Lung (tissue), 12 donors: ENCODE data around the gene ELK1. TPM values are rescaled to one million over a fixed set of nuclear protein-coding genes. Genes with fewer than 3 reads are reported as not detected.

ENCODE experiments used
- ATAC-seq: fragments of 200-7000 bp; cut with Tn5 transposase; one replicate; pipeline ENCODE4 v1.9.1; 2020; ENCODE audit warnings: moderate number of reproducible peaks; ENCODE audit not compliant: insufficient read depth, low FRiP score
- DNase-seq, 3 donors: peaks; one replicate each; pipeline ENCODE4 v3.0.0-alpha.2; 2013 to 2017
- H3K27ac ChIP-seq, 2 donors: one replicate each; pipeline ENCODE4 v1.5.1; 2013; ENCODE audit warnings: mild to moderate bottlenecking in 2 of 2, moderate library complexity in 2 of 2, control low read depth in 1 of 2, inconsistent platforms in 1 of 2, low read depth in 1 of 2, low read length in 1 of 2
- H3K27me3 ChIP-seq, 3 donors: one replicate each; pipeline ENCODE4 v1.5.1; 2013; ENCODE audit warnings: low read length in 2 of 3; ENCODE audit not compliant: control insufficient read depth in 3 of 3, insufficient read depth in 3 of 3
- H3K36me3 ChIP-seq, 4 donors: one replicate each; pipeline ENCODE4 v1.5.1; 2013; ENCODE audit warnings: low read length in 4 of 4, mild to moderate bottlenecking in 1 of 4, moderate library complexity in 1 of 4; ENCODE audit not compliant: control insufficient read depth in 4 of 4, insufficient read depth in 4 of 4
- H3K4me1 ChIP-seq, 5 donors: one replicate each; pipeline ENCODE4 v1.5.1; 2013; ENCODE audit warnings: low read length in 5 of 5, mild to moderate bottlenecking in 2 of 5, moderate library complexity in 1 of 5; ENCODE audit not compliant: control insufficient read depth in 5 of 5, insufficient read depth in 5 of 5
- H3K4me3 ChIP-seq: one replicate; pipeline ENCODE4 v1.5.1; 2013; ENCODE audit warnings: mild to moderate bottlenecking, control low read depth, moderate library complexity
- H3K9ac ChIP-seq, 2 donors: one replicate each; pipeline ENCODE4 v1.5.1; 2013; ENCODE audit warnings: low read length in 2 of 2, control low read depth in 1 of 2; ENCODE audit not compliant: insufficient read depth in 1 of 2
- H3K9me3 ChIP-seq, 4 donors: one replicate each; pipeline ENCODE4 v1.5.1; 2013; ENCODE audit warnings: low read length in 3 of 4, mild to moderate bottlenecking in 1 of 4, moderate library complexity in 1 of 4; ENCODE audit not compliant: control insufficient read depth in 4 of 4, insufficient read depth in 3 of 4
- WGBS, 2 donors: extraction: QIAGEN DNeasy Blood & Tissue Kit; methylation state at CpG; one replicate each; pipeline ENCODE4 v1.1.7; 2013; 5-methylcytosine and 5-hydroxymethylcytosine counted together
- polyA plus RNA-seq, 2 donors: library from polyadenylated mRNA; stranded (reverse); fragments of 200-250 nt; gene quantifications; one replicate each; pipeline ENCODE4 v1.2.1, GENCODE V29; 2013
- total RNA-seq, 2 donors: library from RNA; depleted of rRNA in 1 of 2; stranded (reverse); fragments of >200 nt in 1 of 2; gene quantifications; one replicate each; pipeline ENCODE4 v1.2.1, GENCODE V29; 2014 to 2021
- TF ChIP-seq, protein P1 (sequence below): IDR thresholded peaks from 2 replicates; pipeline ENCODE4 v1.5.1; 2012; ENCODE audit warnings: mild to moderate bottlenecking; ENCODE audit errors: control extremely low read depth, extremely low read depth
- donor health status: control.
- donor health status: control.
- donor health status: Bipolar disorder and iron deficiency.
- donor health status: healthy.
- donor health status: DM: yes; HTN: yes; CAD: no.

Gene ELK1
- total and polyA plus RNA-seq, 4 donors: 9.8 to 37.6 (median 26.2) TPM

DNA sequence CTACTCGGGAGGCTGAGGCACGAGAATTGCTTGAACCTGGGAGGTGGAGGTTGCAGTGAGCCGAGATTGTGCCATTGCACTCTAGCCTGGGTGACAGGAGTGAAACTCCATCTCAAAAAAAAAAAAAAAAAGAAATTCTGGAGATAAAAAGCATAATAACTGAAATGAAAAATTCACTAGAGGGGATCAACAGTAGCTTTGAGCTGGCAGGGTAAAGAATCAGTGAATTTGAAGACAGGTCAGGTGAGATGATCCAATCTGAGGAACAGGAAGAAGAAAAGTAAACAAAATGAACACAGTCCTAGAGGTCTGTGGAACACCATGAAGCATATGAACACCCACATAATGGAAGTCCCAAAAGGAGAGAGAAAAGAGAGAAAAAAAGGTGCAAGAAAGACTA is 53.1 kb downstream of the ELK1 start:
- WGBS, 2 donors: 84 to 91% methylated on average over 3 of the region's 3 CpGs
- no peak overlapping the region for H3K4me3 ChIP-seq
- peaks cover 0 to 8% (median 2%) of the 10 kb centered on the region in 4 donors for H3K9me3 ChIP-seq
- H3K27ac ChIP-seq: no peak overlapping the region
- no peak for DNase-seq
- TF ChIP-seq, protein P1, sequence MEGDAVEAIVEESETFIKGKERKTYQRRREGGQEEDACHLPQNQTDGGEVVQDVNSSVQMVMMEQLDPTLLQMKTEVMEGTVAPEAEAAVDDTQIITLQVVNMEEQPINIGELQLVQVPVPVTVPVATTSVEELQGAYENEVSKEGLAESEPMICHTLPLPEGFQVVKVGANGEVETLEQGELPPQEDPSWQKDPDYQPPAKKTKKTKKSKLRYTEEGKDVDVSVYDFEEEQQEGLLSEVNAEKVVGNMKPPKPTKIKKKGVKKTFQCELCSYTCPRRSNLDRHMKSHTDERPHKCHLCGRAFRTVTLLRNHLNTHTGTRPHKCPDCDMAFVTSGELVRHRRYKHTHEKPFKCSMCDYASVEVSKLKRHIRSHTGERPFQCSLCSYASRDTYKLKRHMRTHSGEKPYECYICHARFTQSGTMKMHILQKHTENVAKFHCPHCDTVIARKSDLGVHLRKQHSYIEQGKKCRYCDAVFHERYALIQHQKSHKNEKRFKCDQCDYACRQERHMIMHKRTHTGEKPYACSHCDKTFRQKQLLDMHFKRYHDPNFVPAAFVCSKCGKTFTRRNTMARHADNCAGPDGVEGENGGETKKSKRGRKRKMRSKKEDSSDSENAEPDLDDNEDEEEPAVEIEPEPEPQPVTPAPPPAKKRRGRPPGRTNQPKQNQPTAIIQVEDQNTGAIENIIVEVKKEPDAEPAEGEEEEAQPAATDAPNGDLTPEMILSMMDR: no peak
- H3K4me1 ChIP-seq: no peaks in the 10 kb centered on the region
- H3K27me3 ChIP-seq: no peaks in the 10 kb centered on the region
- no peak overlapping the region for H3K9ac ChIP-seq
- no peak for ATAC-seq
- no peaks in the 10 kb centered on the region for H3K36me3 ChIP-seq

DNA sequence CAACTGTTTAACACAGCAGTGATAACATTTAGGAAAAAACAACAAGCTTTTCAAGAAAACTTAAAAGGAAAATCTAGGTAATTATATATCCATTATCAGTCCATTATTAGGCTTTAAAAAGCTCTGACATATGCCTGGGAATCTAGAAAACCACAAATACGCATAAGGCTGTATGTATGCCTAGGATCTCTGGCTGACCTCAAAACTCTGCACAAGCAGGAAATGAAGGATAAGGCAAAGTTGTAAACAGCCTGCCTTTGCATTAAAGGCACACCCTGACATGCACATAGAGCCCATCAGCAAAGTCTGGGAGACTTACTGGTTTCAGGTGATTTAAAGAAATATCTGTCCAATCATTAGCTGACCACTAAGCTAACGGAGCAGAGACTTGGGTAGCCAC is 54.1 kb downstream of the ELK1 start:
- Histone ChIP-seq H3K4me3 (no peak overlapping the region), H3K9me3 (peaks cover 0 to 8% (median 2%) of the 10 kb centered on the region in 4 donors), H3K36me3 (no peaks in the 10 kb centered on the region), H3K4me1 (no peaks in the 10 kb centered on the region), H3K9ac (no peak overlapping the region), H3K27me3 (no peaks in the 10 kb centered on the region), H3K27ac (no peak overlapping the region)
- DNase-seq (peak in 1 of 3 donors; percentile 35), ATAC-seq (no peak)
- TF ChIP-seq, protein P1: no peak
- WGBS, 2 donors: 68 to 83% methylated on average over 2 of the region's 2 CpGs

DNA sequence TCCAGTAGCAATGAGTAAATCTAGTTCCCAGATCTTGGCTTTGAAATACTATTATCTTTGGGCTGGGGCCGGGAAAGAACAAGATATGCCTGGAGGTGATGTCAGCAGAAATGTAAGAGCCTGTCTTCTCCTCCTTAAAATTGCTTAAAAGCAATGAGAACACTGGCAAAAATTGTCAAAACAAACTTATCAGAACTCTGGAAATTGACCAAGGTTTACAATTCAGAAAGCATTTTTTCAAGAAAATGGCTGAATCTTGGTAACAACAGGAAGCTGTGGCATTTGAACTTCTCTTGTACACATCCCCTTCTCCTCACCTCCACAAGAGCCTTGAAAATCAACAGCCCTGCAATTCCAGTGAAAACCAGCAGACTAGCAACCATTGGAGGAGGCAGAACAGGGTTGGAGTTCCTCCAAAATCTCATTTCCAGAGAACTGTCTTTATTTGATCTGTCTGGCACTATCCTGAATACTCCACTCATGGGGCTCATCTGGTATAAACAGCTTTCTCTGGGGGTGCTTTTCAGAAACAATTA is 54.6 kb downstream of the ELK1 start:
- H3K4me3 ChIP-seq: no peak overlapping the region

More for the DNA sequence above, 54.6 kb downstream of the ELK1 start:
- Histone ChIP-seq H3K36me3 (no peaks in the 10 kb centered on the region), H3K9ac (no peak overlapping the region), H3K9me3 (peaks cover 0 to 8% (median 2%) of the 10 kb centered on the region in 4 donors), H3K27me3 (no peaks in the 10 kb centered on the region), H3K27ac (no peak overlapping the region), H3K4me1 (no peaks in the 10 kb centered on the region)
- TF ChIP-seq, protein P1: no peak
- no peak for ATAC-seq
- DNase-seq: peak in 2 of 3 donors; percentile 40 to 44
- WGBS, 2 donors: 66 to 75% methylated on average over 1 of the region's 1 CpG
